Measurements from ENCODE around the gene RAD9B.
"Not testable (repeated sequence)": the region's sequence is repeated elsewhere in the genome, so short reads cannot be mapped to it uniquely, and the experiment has no call there.

The RAD9B gene

GRCh38 chr12:110518014-110518413 is 15.9 kb downstream of the RAD9B start:
- DNase-seq; in situ Hi-C loops (cut with HindIII; ENCODE audit: low pct_ligation_motif_present, low pct_unique_long_range_greater_than_20kb, low sequenced_read_pairs): not testable (repeated sequence)

GRCh38 chr12:110520876-110521712 is 19.0 kb downstream of the RAD9B start:
- in situ Hi-C loops (cut with HindIII; ENCODE audit: low pct_ligation_motif_present, low pct_unique_long_range_greater_than_20kb, low sequenced_read_pairs); DNase-seq: not testable (repeated sequence)

- in situ Hi-C loops (cut with HindIII; ENCODE audit: low pct_ligation_motif_present, low pct_unique_long_range_greater_than_20kb, low sequenced_read_pairs), result no loop called here
- no peak for DNase-seq
These were observed 26.2 kb downstream of the RAD9B start for GRCh38 chr12:110528277-110528839.

- no peak for DNase-seq
- in situ Hi-C loops (cut with HindIII; ENCODE audit: low pct_ligation_motif_present, low pct_unique_long_range_greater_than_20kb, low sequenced_read_pairs), result no loop called here
These were observed 28.4 kb downstream of the RAD9B start for GRCh38 chr12:110530511-110530910.

GRCh38 chr12:110531741-110532333 is 29.7 kb downstream of the RAD9B start:
- in situ Hi-C loops (cut with HindIII; ENCODE audit: low pct_ligation_motif_present, low pct_unique_long_range_greater_than_20kb, low sequenced_read_pairs), result no loop called here
- DNase-seq, result no peak

GRCh38 chr12:110532644-110533043 is 30.5 kb downstream of the RAD9B start:
- in situ Hi-C loops (cut with HindIII; ENCODE audit: low pct_ligation_motif_present, low pct_unique_long_range_greater_than_20kb, low sequenced_read_pairs), result no loop called here
- DNase-seq, result no peak

- in situ Hi-C loops (cut with HindIII; ENCODE audit: low pct_ligation_motif_present, low pct_unique_long_range_greater_than_20kb, low sequenced_read_pairs), result no loop called here
- no peak for DNase-seq
These were observed 31.5 kb downstream of the RAD9B start for GRCh38 chr12:110533607-110534006.

GRCh38 chr12:110534811-110535210 is 32.7 kb downstream of the RAD9B start:
- in situ Hi-C loops (cut with HindIII; ENCODE audit: low pct_ligation_motif_present, low pct_unique_long_range_greater_than_20kb, low sequenced_read_pairs), result no loop called here
- DNase-seq, result no peak

- in situ Hi-C loops (cut with HindIII; ENCODE audit: low pct_ligation_motif_present, low pct_unique_long_range_greater_than_20kb, low sequenced_read_pairs), result no loop called here
- DNase-seq, result no peak
These were observed 34.9 kb downstream of the RAD9B start for GRCh38 chr12:110536834-110537604.

- in situ Hi-C loops (cut with HindIII; ENCODE audit: low pct_ligation_motif_present, low pct_unique_long_range_greater_than_20kb, low sequenced_read_pairs), result no loop called here
- DNase-seq, result no peak
These were observed 35.7 kb downstream of the RAD9B start for GRCh38 chr12:110537605-110538409.

GRCh38 chr12:110538869-110539622 is 36.9 kb downstream of the RAD9B start:
- in situ Hi-C loops (cut with HindIII; ENCODE audit: low pct_ligation_motif_present, low pct_unique_long_range_greater_than_20kb, low sequenced_read_pairs), result no loop called here
- no peak for DNase-seq

- in situ Hi-C loops (cut with HindIII; ENCODE audit: low pct_ligation_motif_present, low pct_unique_long_range_greater_than_20kb, low sequenced_read_pairs), result no loop called here
- DNase-seq, result peak; percentile 44
These were observed 37.9 kb downstream of the RAD9B start for GRCh38 chr12:110540048-110540447.

GRCh38 chr12:110543252-110543959 is 41.3 kb downstream of the RAD9B start:
- in situ Hi-C loops (cut with HindIII; ENCODE audit: low pct_ligation_motif_present, low pct_unique_long_range_greater_than_20kb, low sequenced_read_pairs), result no loop called here
- no peak for DNase-seq

- in situ Hi-C loops (cut with HindIII; ENCODE audit: low pct_ligation_motif_present, low pct_unique_long_range_greater_than_20kb, low sequenced_read_pairs), result no loop called here
- DNase-seq, result no peak
These were observed 41.8 kb downstream of the RAD9B start for GRCh38 chr12:110543965-110544364.

GRCh38 chr12:110545259-110545658 is 43.1 kb downstream of the RAD9B start:
- DNase-seq; in situ Hi-C loops (cut with HindIII; ENCODE audit: low pct_ligation_motif_present, low pct_unique_long_range_greater_than_20kb, low sequenced_read_pairs): not testable (repeated sequence)

GRCh38 chr12:110545812-110546211 is 43.7 kb downstream of the RAD9B start:
- DNase-seq, result no peak
- in situ Hi-C loops (cut with HindIII; ENCODE audit: low pct_ligation_motif_present, low pct_unique_long_range_greater_than_20kb, low sequenced_read_pairs), result no loop called here

- in situ Hi-C loops (cut with HindIII; ENCODE audit: low pct_ligation_motif_present, low pct_unique_long_range_greater_than_20kb, low sequenced_read_pairs), result no loop called here
- DNase-seq, result peak; percentile 82
These were observed 44.2 kb downstream of the RAD9B start for GRCh38 chr12:110546339-110546738.

Data from ACHN (cell line).